Skeletal muscle cell (primary cell): ENCODE data around the gene ABCB10.
"Not testable (repeated sequence)": the region's sequence is repeated elsewhere in the genome, so short reads cannot be mapped to it uniquely, and the experiment has no call there.

Source experiments
- DNase-seq: peaks from one replicate; pipeline ENCODE4 v3.0.0-alpha.2; 2010; ENCODE audit warnings: low read depth
- H3K4me3 ChIP-seq: 2 replicates; pipeline ENCODE4 v1.5.1; 2011; ENCODE audit warnings: low read depth, mild to moderate bottlenecking, control low read depth, low read length, moderate library complexity

Gene ABCB10

GRCh38 chr1:229544587-229544986, 13.9 kb downstream of the ABCB10 start:
- no peak overlapping the region for H3K4me3 ChIP-seq
- DNase-seq, result no peak

DNA sequence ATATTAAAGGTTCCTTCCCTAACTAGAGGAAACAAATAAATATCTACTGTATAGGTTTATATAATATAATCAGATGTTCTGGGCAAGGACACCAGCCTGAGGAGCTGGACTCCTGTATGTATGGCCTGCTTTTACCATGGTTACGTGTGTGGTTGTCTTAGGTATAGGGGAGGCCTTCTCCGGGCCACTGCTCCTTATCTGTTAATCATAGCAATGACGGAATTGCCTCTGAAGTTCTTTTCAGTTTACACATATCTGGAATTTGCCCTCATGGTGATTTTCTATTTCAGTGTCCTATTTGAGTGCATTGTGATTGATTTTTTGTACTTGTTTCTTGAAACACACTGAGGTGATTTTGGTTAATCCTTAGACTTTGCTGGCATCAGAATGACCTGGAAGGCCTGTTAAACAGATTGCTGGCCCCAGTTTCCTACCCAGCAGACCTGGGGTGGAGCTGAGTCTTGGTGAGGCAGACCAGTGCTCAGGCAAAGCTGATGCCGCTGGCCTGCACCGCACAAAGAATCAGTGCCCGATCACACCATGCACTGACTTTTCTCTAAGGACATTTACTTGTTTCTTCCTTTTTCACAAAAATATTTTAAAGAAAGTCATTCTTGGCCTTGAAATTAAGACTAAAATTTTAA, 18.5 kb downstream of the ABCB10 start:
- H3K4me3 ChIP-seq, result no peak overlapping the region
- no peak for DNase-seq

DNA sequence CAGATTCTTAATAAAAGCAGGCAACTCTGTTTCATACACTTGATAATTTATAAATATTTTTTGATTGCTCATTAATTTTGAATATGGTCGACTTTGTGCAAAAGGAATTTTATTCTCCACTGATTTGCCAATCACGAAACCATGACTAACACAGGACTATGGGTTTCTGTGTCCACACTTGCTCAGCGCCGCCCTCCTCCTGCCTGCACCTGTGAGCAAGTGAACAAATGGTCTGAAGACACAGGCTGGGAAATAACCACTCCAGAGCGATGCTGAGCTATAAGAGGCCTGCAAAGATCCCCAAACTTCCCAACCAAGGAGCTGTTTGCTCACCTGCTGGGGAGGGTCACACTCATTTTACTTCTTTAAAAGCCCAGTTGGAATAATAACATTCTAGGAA, 19.6 kb downstream of the ABCB10 start:
- no peak overlapping the region for H3K4me3 ChIP-seq
- DNase-seq, result no peak

DNA sequence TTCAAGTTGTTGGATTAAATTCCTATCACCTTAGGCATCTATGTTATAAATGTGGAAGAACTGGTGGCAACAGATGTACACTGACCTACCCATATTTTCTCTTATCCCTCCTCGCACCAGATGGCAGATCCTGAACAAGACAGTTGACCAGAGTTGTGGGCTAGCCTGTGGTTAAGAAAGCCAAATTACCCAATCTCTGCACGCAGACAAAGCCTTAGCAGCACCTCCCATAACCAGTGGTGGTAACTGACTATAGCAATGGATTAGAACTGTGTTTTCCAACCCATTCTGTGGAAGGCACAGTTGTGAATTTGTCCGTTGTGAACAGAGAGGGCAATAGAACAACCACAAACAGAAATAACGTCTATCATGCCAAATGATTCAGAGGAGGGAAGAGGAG, 20.6 kb downstream of the ABCB10 start:
- H3K4me3 ChIP-seq, result no peak overlapping the region
- DNase-seq, result no peak

DNA sequence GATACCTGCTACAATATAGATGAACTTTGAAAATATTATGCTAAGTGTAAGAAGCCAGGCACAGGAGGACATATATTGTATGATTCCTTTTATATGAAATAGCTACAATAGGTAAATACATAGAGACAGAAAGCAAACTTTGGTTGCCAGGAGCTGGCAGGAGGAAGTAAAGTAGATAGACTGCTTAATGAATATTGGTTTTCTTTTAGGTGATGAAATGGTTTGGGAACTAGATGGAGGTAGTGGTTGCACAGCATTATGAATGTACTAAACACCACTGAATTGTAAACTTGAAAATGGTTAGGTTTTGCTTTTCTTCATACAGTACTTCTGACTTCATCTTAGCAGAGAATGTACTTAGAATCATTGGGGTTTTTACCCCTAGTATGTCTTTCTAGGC, 21.5 kb downstream of the ABCB10 start:
- DNase-seq, result no peak
- no peak overlapping the region for H3K4me3 ChIP-seq

DNA sequence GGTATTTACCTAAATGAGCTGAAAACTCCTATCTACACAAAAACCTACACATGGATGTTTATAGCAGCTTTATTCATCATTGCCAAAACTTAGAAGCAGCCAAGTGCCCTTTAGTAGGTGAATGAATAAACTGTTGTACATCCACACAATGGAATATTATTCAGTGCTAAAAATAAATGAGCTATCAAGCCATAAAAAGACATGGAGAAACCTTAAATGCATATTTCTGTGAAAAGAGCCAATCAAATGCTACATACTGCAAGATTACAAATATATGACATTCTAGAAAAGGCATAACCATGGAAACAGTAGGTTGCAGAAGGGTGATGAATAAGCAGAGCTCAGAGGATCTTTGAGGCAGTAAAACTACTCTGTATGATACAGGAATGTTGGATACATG, 23.3 kb downstream of the ABCB10 start:
- H3K4me3 ChIP-seq, result no peak overlapping the region
- no peak for DNase-seq

GRCh38 chr1:229531326-229531725, 27.2 kb downstream of the ABCB10 start:
- no peak overlapping the region for H3K4me3 ChIP-seq

GRCh38 chr1:229529639-229530038, 28.9 kb downstream of the ABCB10 start:
- no peak for DNase-seq
- H3K4me3 ChIP-seq, result no peak overlapping the region

More at GRCh38 chr1:229531326-229531725, 27.2 kb downstream of the ABCB10 start:
- no peak for DNase-seq

GRCh38 chr1:229526695-229527094, 31.8 kb downstream of the ABCB10 start:
- no peak for DNase-seq
- H3K4me3 ChIP-seq, result no peak overlapping the region

DNA sequence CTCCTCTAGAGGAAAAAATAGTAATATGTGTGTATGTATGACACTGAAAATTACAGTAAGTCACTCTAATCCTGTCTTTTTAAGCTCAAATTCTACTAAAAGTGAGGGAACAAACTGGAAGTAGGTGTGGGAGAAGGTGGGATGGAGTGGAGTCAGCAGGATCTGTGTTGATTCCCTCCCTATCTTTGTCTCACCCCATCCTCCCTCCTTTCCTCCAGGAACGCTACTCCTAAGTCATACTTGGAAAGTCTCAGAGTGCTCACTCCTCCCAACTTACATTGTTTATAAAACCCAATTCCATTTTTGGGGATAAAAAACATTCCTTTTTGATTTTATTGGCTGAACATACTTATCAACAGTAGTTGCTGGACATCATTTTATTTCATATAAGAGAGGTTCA, 35.5 kb downstream of the ABCB10 start:
- DNase-seq, result no peak
- H3K4me3 ChIP-seq, result no peak overlapping the region

GRCh38 chr1:229514578-229515275, 43.8 kb downstream of the ABCB10 start:
- no peak overlapping the region for H3K4me3 ChIP-seq
- peak; percentile 39 for DNase-seq

- H3K4me3 ChIP-seq, DNase-seq: not testable (repeated sequence)
Observed at GRCh38 chr1:229511625-229512024, 46.9 kb downstream of the ABCB10 start.

DNA sequence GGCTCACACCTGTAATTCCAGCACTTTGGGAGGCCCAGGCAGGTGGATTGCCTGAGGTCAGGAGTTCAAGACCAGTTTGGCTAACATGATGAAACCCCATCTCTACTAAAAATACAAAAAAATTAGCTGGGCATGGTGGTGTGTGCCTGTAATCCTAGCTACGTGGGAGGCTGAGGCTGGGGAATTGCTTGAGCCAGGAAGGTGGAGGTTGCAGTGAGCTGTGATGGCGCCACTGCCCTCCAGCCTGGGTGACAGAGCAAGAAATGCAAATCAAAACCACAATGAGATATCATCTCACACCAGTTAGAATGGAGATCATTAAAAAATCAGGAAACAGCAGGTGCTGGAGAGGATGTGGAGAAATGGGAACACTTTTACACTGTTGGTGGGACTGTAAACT, 47.3 kb downstream of the ABCB10 start:
- not testable (repeated sequence) for DNase-seq, H3K4me3 ChIP-seq

DNA sequence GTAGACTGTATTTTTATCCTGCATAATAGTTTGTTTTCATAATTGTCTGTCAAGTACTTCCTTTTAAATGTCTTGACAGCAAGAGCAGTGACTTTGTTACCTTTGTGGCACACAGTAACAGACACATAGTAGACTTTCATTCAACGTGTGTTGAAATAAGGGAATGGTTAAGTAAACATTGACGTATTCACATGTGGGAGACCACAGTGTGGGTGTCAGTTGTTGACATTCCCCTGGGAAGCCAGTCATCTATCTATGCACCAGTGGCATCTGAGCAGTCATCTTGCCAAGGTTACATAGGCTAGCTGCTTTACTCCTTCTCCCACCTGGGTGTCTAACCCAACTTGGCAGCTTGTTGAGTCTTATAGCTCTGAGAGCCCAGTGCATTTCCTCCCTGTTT, 48.9 kb downstream of the ABCB10 start:
- DNase-seq, result peak; percentile 18

GRCh38 chr1:229508823-229509337, 49.6 kb downstream of the ABCB10 start:
- peak overlapping the region; percentile 99 for H3K4me3 ChIP-seq
- DNase-seq, result no peak

More for the DNA sequence above, 48.9 kb downstream of the ABCB10 start:
- no peak overlapping the region for H3K4me3 ChIP-seq

DNA sequence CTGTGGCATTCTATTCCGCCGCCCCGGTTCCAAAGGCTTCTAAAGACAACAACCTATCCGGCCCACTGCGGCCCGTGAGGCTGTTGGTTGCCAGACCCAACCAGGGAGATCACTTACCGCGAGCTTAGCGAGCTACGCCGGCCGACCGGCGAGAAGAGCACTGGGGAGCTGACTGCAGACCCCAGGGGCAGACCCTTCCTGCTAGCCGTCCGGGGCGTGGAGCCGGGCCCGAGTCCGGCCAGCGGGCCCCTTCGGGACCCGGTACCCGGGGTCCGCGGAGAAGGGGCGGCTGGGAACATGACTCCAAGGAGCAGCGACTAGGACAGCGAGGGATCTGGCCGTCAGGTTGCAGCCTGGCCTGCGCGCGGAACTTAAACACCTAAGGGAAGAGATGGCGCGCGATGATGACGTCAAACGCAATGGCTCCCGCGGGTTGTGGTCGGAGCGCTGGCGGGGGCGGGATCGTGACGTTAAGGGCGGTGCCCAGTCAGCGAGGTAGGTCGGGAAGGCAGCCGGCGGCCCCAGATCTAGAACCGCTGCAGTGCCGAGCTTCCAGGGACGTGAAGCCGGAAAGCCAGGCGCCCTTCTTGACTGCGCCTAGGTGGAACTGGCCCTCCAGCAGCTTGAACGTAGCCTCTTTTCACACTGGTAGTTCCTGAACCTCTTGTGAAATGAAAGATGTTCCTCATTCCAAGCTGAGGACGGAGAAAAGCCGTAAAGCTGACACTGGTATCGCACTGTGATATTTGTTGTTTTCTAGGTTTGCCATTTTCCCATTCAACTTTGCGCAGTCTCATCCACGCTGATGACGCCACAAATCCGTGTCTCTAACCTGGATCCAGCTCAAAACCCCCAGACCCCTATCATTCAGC, 50.3 kb downstream of the ABCB10 start, which contains the start of gene NUP133:
Gene NUP133 (minus strand): TSS at position 391 of the 872 bp plus-strand sequence. CDS start 92 bp downstream, at position 299.
- peak; percentile 94 for DNase-seq
- H3K4me3 ChIP-seq, result peak within 1 kb of the TSS; percentile 99

GRCh38 chr1:229507502-229507901, 51.0 kb downstream of the ABCB10 start:
- H3K4me3 ChIP-seq, result peak overlapping the region; percentile 99

DNA sequence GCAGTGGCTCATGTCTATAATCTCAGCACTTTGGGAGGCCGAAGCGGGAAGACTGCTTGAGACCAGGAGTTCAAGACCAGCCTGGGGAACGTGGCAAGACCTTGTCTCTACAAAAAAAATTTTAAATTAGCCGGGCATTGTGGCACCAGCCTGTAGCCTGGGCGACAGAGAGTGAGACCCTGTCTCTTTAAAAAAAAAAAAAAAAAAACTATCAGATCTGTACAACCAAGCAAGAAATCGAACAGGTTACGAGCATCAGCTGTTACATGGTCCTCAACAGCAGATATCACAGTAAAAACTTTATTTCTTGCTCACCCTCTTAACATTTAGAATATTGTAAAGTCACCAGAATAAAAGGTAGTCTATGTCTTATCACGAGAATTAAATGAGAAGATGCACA, 51.9 kb downstream of the ABCB10 start:
- H3K4me3 ChIP-seq, result no peak overlapping the region
- no peak for DNase-seq

More at GRCh38 chr1:229507502-229507901, 51.0 kb downstream of the ABCB10 start:
- no peak for DNase-seq

- H3K4me3 ChIP-seq, result no peak overlapping the region
- DNase-seq, result no peak
Observed at GRCh38 chr1:229495782-229496181, 62.7 kb downstream of the ABCB10 start.

DNA sequence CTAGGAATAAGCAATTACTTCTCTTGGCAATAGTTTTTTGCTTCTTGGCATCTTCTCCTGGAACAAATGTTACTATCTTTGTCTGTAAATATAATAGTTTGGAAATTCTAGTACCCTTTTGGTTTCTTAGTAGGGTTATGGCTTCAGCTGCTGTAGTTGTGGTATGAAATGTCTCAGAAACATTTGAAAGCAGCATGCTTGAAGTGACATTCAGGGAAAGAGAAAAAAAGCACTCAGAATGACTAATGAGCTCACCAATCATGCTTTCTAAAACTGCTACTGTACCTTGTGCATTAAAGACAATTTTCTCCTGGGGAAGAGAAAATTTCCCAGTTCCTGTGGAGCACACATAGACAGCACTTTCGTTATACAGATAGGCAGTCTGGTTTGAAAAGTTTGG, 71.3 kb downstream of the ABCB10 start:
- no peak for DNase-seq
- H3K4me3 ChIP-seq, result no peak overlapping the region
